SK-N-SH treated with all-trans-retinoic acid at 6 μM for 48 hours (cell line): ENCODE data around the gene SLC9A7.

ENCODE experiments used
- ATAC-seq: fragments of 200-7000 bp; cut with Tn5 transposase; 3 replicates; pipeline ENCODE4 v1.9.1; 2020; ENCODE audit warnings: mild to moderate bottlenecking, moderate library complexity
- ARNTL ChIP-seq: fragments of 450-650 bp; formaldehyde crosslinking; IDR thresholded peaks from 2 replicates; pipeline ENCODE4 v1.5.0; 2020; ENCODE audit warnings: low read depth, mild to moderate bottlenecking, moderate library complexity, borderline replicate concordance
- BACH2 ChIP-seq: fragments of 250-450 bp; sonication (Bioruptor Pico); IDR thresholded peaks from 2 replicates; pipeline ENCODE4 v1.9.0; 2021; ENCODE audit warnings: mild to moderate bottlenecking, borderline replicate concordance
- CSDC2 ChIP-seq: fragments of 250-450 bp; sonication (Bioruptor Pico); IDR thresholded peaks from 2 replicates; pipeline ENCODE4 v1.5.0; 2020; ENCODE audit warnings: mild to moderate bottlenecking, moderate library complexity
- ESRRG ChIP-seq: fragments of 250-450 bp; sonication (Bioruptor Pico); IDR thresholded peaks from 2 replicates; pipeline ENCODE4 v1.6.1; 2021; ENCODE audit warnings: mild to moderate bottlenecking
- GLIS3 ChIP-seq: fragments of 250-450 bp; sonication (Bioruptor Pico); IDR thresholded peaks from 2 replicates; pipeline ENCODE4 v1.5.0; 2020; ENCODE audit warnings: mild to moderate bottlenecking, moderate library complexity
- ISL1 ChIP-seq: fragments of 250-450 bp; sonication (Bioruptor Pico); IDR thresholded peaks from 2 replicates; pipeline ENCODE4 v2.1.2; 2022; ENCODE audit warnings: mild to moderate bottlenecking, moderate library complexity
- OSR1 ChIP-seq: fragments of 250-450 bp; sonication (Bioruptor Pico); IDR thresholded peaks from 2 replicates; pipeline ENCODE4 v1.8.0; 2022; ENCODE audit warnings: moderate library complexity, mild to moderate bottlenecking, inconsistent platforms
- PPARA ChIP-seq: fragments of 250-450 bp; sonication (Bioruptor Pico); IDR thresholded peaks from 2 replicates; pipeline ENCODE4 v1.5.0; 2020; ENCODE audit warnings: mild to moderate bottlenecking, borderline replicate concordance
- RARB ChIP-seq: fragments of 250-450 bp; sonication (Bioruptor Pico); IDR thresholded peaks from 2 replicates; pipeline ENCODE4 v1.8.0; 2021; ENCODE audit warnings: mild to moderate bottlenecking, moderate library complexity
- SNAI2 ChIP-seq: fragments of 250-450 bp; sonication (Bioruptor Pico); IDR thresholded peaks from 2 replicates; pipeline ENCODE4 v1.5.0; 2020; ENCODE audit warnings: mild to moderate bottlenecking, moderate library complexity
- TCF4 ChIP-seq: fragments of 250-450 bp; sonication (Bioruptor Pico); IDR thresholded peaks from 2 replicates; pipeline ENCODE4 v1.8.0; 2021; ENCODE audit warnings: mild to moderate bottlenecking, moderate library complexity, borderline replicate concordance
- TOX ChIP-seq: fragments of 250-450 bp; sonication (Bioruptor Pico); IDR thresholded peaks from 2 replicates; pipeline ENCODE4 v1.8.0; 2021; ENCODE audit warnings: mild to moderate bottlenecking, moderate library complexity, borderline replicate concordance
- ZC3H10 ChIP-seq: fragments of 250-450 bp; sonication (Bioruptor Pico); IDR thresholded peaks from 2 replicates; pipeline ENCODE4 v1.5.1; 2021; ENCODE audit warnings: mild to moderate bottlenecking, moderate library complexity
- ZFP3 ChIP-seq: fragments of 250-450 bp; sonication (Bioruptor Pico); IDR thresholded peaks from 2 replicates; pipeline ENCODE4 v1.5.0; 2020; ENCODE audit warnings: mild to moderate bottlenecking, moderate library complexity
- ZFP30 ChIP-seq: fragments of 450-650 bp; formaldehyde crosslinking; IDR thresholded peaks from 2 replicates; pipeline ENCODE4 v1.5.0; 2022; ENCODE audit warnings: mild to moderate bottlenecking, moderate library complexity
- ZNF565 ChIP-seq: fragments of 450-650 bp; formaldehyde crosslinking; conservative IDR thresholded peaks from 2 replicates; pipeline ENCODE4 v1.5.0; 2020; ENCODE audit warnings: low read depth, mild to moderate bottlenecking, moderate library complexity
- ZNF70 ChIP-seq: fragments of 450-650 bp; formaldehyde crosslinking; IDR thresholded peaks from 2 replicates; pipeline ENCODE4 v1.5.0; 2020; ENCODE audit warnings: mild to moderate bottlenecking, moderate library complexity
- ZNF8 ChIP-seq: fragments of 450-650 bp; formaldehyde crosslinking; IDR thresholded peaks from 2 replicates; pipeline ENCODE4 v1.5.0; 2020; ENCODE audit warnings: mild to moderate bottlenecking, moderate library complexity
- TF ChIP-seq, protein P1 (sequence below): fragments of 250-450 bp; sonication (Bioruptor Pico); IDR thresholded peaks from 2 replicates; pipeline ENCODE4 v1.8.0; 2020; ENCODE audit warnings: mild to moderate bottlenecking, moderate library complexity, borderline replicate concordance
- TF ChIP-seq, protein P2 (sequence below): fragments of 250-450 bp; sonication (Bioruptor Pico); IDR thresholded peaks from 2 replicates; pipeline ENCODE4 v1.5.0; 2020; ENCODE audit warnings: mild to moderate bottlenecking, moderate library complexity
- TF ChIP-seq, protein P3 (sequence below): fragments of 250-450 bp; sonication (Bioruptor Pico); IDR thresholded peaks from 2 replicates; pipeline ENCODE4 v1.8.0; 2021; ENCODE audit warnings: low read depth, mild to moderate bottlenecking, moderate library complexity, borderline replicate concordance
- TF ChIP-seq, protein P4 (sequence below): fragments of 250-450 bp; sonication (Bioruptor Pico); IDR thresholded peaks from 2 replicates; pipeline ENCODE4 v1.5.1; 2021; ENCODE audit warnings: mild to moderate bottlenecking, moderate library complexity
- TF ChIP-seq, protein P5 (sequence below): fragments of 250-450 bp; sonication (Bioruptor Pico); IDR thresholded peaks from 2 replicates; pipeline ENCODE4 v1.5.1; 2020; ENCODE audit warnings: low read depth, mild to moderate bottlenecking, moderate library complexity

The SLC9A7 gene

DNA sequence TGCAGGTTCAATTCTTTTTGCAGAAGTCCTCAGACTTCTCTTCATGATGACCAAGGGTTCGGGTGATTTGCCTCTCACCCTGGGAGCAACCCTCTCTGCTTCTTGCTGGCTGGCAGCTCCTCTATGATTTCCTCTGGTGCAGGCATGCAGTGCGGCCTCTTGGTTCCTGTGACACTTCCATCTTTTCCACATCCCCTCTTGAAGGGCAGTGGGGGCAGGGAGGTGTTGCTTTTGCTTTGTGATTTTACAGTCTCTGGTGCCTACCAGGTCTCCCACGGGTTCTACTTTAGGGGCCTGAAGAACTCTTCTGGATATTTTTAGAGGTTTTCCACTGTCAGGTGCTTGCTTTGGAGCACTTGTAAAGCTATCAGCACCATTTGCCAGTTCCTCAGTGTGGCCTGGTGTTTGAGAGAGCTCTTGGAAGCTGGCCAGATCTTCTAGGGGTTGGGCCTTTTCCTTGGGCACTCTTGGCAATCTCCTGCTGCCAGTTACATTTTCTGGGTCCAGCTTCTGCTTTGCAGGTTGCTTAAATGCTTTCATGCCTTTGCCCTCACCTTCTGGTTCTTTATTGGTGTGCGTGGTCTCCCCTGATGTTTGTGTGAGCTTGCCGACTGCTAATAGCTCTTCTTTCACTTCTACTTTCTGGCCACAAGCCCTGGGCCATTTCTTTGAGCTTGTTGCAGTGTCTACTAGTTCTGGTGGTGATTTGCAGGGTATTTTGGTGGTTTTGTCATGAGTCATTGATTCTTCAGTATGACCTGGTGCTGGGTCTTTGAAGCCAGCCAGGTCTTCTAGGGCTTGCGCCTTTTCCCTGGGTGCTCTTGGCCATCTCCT, 196.9 kb downstream of the SLC9A7 start:
- no peak for TF ChIP-seq PPARA
- ATAC-seq, result 0 out of 3 replicates have a peak, but pooled peaks have one; percentile 18

DNA sequence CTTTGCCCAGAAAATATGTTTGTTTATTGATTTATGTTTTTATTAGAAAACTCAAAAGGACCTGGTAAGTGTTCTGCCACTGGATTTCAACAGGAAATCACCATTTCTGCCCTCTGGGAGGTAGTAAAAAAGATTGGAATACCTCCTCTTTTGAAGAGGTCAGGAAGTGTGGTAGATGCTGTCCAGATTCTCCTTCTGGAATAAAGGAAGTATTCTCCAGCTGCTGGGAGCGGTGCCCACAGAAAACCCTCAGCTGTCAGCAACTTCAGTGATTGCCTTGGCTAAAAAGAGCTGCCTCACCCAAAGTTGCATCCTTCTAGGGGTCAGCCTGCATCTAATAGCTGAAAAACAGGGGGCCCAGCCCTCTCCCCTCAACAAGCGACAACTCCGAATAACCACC, 199.9 kb downstream of the SLC9A7 start:
- TF ChIP-seq ISL1 (CRISPR knock-in tag), result no peak
- TF ChIP-seq, protein P1, sequence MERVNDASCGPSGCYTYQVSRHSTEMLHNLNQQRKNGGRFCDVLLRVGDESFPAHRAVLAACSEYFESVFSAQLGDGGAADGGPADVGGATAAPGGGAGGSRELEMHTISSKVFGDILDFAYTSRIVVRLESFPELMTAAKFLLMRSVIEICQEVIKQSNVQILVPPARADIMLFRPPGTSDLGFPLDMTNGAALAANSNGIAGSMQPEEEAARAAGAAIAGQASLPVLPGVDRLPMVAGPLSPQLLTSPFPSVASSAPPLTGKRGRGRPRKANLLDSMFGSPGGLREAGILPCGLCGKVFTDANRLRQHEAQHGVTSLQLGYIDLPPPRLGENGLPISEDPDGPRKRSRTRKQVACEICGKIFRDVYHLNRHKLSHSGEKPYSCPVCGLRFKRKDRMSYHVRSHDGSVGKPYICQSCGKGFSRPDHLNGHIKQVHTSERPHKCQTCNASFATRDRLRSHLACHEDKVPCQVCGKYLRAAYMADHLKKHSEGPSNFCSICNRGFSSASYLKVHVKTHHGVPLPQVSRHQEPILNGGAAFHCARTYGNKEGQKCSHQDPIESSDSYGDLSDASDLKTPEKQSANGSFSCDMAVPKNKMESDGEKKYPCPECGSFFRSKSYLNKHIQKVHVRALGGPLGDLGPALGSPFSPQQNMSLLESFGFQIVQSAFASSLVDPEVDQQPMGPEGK (CRISPR knock-in tag), result no peak
- TF ChIP-seq OSR1, result no peak
- no peak for TF ChIP-seq CSDC2
- TF ChIP-seq ZNF8 (CRISPR knock-in tag), result no peak
- TF ChIP-seq RARB (CRISPR knock-in tag), result no peak
- TF ChIP-seq BACH2 (CRISPR knock-in tag), result no peak
- TF ChIP-seq TCF4, result no peak
- TF ChIP-seq ZFP3 (CRISPR knock-in tag), result no peak
- TF ChIP-seq, protein P2, sequence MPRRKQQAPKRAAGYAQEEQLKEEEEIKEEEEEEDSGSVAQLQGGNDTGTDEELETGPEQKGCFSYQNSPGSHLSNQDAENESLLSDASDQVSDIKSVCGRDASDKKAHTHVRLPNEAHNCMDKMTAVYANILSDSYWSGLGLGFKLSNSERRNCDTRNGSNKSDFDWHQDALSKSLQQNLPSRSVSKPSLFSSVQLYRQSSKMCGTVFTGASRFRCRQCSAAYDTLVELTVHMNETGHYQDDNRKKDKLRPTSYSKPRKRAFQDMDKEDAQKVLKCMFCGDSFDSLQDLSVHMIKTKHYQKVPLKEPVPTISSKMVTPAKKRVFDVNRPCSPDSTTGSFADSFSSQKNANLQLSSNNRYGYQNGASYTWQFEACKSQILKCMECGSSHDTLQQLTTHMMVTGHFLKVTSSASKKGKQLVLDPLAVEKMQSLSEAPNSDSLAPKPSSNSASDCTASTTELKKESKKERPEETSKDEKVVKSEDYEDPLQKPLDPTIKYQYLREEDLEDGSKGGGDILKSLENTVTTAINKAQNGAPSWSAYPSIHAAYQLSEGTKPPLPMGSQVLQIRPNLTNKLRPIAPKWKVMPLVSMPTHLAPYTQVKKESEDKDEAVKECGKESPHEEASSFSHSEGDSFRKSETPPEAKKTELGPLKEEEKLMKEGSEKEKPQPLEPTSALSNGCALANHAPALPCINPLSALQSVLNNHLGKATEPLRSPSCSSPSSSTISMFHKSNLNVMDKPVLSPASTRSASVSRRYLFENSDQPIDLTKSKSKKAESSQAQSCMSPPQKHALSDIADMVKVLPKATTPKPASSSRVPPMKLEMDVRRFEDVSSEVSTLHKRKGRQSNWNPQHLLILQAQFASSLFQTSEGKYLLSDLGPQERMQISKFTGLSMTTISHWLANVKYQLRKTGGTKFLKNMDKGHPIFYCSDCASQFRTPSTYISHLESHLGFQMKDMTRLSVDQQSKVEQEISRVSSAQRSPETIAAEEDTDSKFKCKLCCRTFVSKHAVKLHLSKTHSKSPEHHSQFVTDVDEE (CRISPR knock-in tag), result no peak
- TF ChIP-seq PPARA, result no peak
- TF ChIP-seq ESRRG (CRISPR knock-in tag), result no peak
- TF ChIP-seq, protein P3, sequence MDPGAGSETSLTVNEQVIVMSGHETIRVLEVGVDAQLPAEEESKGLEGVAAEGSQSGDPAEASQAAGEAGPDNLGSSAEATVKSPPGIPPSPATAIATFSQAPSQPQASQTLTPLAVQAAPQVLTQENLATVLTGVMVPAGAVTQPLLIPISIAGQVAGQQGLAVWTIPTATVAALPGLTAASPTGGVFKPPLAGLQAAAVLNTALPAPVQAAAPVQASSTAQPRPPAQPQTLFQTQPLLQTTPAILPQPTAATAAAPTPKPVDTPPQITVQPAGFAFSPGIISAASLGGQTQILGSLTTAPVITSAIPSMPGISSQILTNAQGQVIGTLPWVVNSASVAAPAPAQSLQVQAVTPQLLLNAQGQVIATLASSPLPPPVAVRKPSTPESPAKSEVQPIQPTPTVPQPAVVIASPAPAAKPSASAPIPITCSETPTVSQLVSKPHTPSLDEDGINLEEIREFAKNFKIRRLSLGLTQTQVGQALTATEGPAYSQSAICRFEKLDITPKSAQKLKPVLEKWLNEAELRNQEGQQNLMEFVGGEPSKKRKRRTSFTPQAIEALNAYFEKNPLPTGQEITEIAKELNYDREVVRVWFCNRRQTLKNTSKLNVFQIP, result no peak
- no peak for TF ChIP-seq ZNF70
- TF ChIP-seq, protein P4, sequence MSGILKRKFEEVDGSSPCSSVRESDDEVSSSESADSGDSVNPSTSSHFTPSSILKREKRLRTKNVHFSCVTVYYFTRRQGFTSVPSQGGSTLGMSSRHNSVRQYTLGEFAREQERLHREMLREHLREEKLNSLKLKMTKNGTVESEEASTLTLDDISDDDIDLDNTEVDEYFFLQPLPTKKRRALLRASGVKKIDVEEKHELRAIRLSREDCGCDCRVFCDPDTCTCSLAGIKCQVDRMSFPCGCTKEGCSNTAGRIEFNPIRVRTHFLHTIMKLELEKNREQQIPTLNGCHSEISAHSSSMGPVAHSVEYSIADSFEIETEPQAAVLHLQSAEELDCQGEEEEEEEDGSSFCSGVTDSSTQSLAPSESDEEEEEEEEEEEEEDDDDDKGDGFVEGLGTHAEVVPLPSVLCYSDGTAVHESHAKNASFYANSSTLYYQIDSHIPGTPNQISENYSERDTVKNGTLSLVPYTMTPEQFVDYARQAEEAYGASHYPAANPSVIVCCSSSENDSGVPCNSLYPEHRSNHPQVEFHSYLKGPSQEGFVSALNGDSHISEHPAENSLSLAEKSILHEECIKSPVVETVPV, result no peak
- TF ChIP-seq ZFP30 (CRISPR knock-in tag), result no peak
- TF ChIP-seq, all 23 proteins: peak for 0
- ATAC-seq, result no peak

DNA sequence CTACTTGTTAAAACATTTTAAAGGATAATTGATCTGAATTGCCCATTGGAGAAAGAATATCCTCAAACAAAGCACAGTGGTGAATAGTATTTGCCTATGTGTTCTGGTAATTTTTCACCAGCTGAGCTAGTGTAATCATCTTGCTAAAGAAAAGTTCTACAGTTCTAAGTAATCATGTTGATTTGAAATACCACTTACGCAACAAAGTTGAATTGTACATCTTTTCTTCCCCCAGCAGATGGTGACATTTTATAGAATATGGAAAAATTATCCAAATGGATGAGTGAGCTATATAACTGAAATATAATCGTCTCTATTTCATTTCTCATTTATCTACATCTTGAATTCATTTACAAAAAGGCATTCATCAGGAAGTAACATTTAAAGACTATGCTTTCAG, 204.0 kb downstream of the SLC9A7 start:
- TF ChIP-seq ZNF8 (CRISPR knock-in tag), result no peak
- TF ChIP-seq TOX (CRISPR knock-in tag), result no peak
- no peak for TF ChIP-seq ZC3H10 (CRISPR knock-in tag)
- TF ChIP-seq, all 23 proteins: peak for 0
- peak; percentile 70 for ATAC-seq

DNA sequence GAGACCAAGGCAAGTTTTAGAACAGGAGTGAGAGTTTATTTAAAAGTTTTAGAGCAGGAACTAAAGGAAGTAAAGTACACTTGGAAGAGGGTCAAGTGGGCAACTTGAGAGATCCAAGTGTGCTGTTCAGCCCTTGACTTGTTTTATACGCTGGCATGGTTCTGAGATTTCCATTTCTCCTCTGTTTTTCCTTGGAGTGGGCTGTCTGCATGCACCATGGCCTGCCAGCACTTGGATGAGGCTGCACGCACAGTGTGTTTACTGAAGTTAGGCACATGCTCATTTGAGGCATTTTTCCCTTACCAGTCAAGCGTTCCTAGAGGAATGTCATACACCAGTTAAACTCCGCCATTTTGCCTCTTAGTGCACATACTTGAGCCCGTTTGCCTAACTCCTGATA, 205.0 kb downstream of the SLC9A7 start:
- ATAC-seq, result no peak
- TF ChIP-seq TOX (CRISPR knock-in tag) (no peak), CSDC2 (no peak), ESRRG (CRISPR knock-in tag) (no peak), ZFP3 (CRISPR knock-in tag) (no peak), ARNTL (no peak), ZNF565 (no peak), RARB (CRISPR knock-in tag) (no peak), OSR1 (no peak), ZNF70 (no peak), GLIS3 (CRISPR knock-in tag) (no peak), ZNF8 (CRISPR knock-in tag) (no peak), SNAI2 (no peak), BACH2 (CRISPR knock-in tag) (no peak)
- TF ChIP-seq, protein P3, result no peak
- TF ChIP-seq, protein P5, sequence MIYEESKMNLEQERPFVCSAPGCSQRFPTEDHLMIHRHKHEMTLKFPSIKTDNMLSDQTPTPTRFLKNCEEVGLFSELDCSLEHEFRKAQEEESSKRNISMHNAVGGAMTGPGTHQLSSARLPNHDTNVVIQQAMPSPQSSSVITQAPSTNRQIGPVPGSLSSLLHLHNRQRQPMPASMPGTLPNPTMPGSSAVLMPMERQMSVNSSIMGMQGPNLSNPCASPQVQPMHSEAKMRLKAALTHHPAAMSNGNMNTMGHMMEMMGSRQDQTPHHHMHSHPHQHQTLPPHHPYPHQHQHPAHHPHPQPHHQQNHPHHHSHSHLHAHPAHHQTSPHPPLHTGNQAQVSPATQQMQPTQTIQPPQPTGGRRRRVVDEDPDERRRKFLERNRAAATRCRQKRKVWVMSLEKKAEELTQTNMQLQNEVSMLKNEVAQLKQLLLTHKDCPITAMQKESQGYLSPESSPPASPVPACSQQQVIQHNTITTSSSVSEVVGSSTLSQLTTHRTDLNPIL (CRISPR knock-in tag), result no peak
- TF ChIP-seq, protein P1 (CRISPR knock-in tag), result no peak
